Stimulated activated CD8-positive, alpha-beta memory T cell treated with anti-CD3 and anti-CD28 coated beads, Interleukin-2, amount 100 ng/mL, for 1 hour (primary cell): Measurements from ENCODE around the gene HOXB3.

Experiments
- DNase-seq, 2 donors: peaks; one replicate each; pipeline ENCODE4 v3.0.0-alpha.2; 2020; ENCODE audit warnings: low read depth in 2 of 2

Gene HOXB3

GRCh38 chr17:48597778-48598631 lies 8.0 kb upstream of the HOXB3 start:
- DNase-seq, result no peak

DNA sequence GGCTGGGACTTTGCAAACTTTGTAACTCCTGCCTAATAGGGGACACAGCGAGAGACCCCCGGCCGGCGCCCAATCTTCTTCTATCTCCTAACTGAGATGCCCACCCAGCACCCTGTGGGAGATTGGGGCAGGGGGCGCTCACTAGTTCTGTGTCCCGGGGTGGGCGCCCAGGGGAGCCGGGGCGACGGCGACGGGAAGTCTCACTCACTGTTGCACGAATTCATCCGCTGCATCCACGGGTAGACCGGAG lies 7.4 kb upstream of the HOXB3 start:
- no peak for DNase-seq

DNA sequence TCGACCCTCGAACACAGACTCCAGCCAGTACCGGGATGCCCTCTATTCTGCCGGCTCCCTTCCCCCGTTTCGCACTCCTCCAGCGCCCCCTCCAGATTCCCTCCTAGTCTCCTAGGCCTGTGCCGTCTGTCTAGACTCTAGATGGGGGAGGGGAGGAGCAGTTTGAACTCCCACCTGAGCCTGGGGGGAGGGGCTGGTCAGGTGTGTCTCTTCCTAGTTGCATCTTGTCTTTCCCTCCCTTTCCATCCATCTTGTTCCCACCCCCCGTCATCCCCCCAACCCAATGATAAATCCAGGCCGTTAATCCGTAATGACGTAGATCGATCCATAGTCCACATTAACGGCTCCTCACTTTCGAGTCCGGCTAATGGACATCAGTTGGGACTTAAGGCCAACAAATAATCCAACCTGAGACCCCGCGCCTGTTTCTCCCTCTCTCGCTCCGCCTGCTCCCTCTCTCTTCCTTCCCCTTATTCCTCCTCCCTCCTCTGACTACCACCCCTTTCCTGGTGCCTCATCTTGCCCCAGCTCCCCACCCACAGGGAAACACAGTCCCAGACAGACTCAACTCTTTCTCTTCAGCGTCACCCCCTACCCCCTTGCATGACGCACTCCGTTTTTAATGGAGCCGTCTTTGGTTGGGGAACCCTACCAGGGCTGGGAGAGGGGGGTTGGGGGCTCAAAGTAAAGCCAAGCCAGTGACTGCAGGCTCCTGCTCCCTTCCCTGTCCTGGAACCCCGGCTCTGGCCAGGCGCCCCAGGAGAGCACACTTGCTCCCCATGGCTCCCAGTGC lies 6.9 kb upstream of the HOXB3 start:
- DNase-seq, result no peak

- no peak for DNase-seq
These were observed 6.1 kb upstream of the HOXB3 start for GRCh38 chr17:48596000-48596734.

GRCh38 chr17:48595278-48595999 lies 5.4 kb upstream of the HOXB3 start:
- no peak for DNase-seq

GRCh38 chr17:48594538-48595277 lies 4.7 kb upstream of the HOXB3 start:
- DNase-seq, result no peak

GRCh38 chr17:48593840-48594537 lies 3.9 kb upstream of the HOXB3 start:
- peak; percentile 58 to 66 for DNase-seq

GRCh38 chr17:48593126-48593829 lies 3.2 kb upstream of the HOXB3 start, which contains the start of gene HOXB5:
TSS of gene HOXB5 (minus strand) at chr17:48593779. CDS start at chr17:48593682, 97 bp downstream.
- DNase-seq, result no peak

DNA sequence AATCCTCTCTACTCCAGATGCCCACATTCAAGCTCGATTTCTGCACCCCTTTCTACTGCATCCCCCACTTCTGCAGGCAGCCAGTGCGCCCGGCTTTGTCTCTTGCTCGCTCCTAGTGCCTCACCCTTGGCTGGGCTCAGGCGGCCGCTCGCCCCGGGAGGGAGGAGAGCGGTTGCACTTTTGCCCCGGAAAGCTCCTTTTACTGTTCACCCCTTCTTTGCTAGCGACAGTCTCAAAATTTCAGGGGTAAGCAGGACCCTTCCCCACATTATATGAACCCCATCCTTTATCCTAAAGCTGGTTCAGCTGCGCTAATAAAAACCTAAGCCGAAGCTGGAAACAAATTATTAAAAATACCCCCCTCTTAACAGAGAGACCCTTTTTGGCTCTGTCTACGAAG lies 2.5 kb upstream of the HOXB3 start:
- no peak for DNase-seq

- DNase-seq, result no peak
These were observed 2.0 kb upstream of the HOXB3 start for GRCh38 chr17:48592057-48592514.

DNA sequence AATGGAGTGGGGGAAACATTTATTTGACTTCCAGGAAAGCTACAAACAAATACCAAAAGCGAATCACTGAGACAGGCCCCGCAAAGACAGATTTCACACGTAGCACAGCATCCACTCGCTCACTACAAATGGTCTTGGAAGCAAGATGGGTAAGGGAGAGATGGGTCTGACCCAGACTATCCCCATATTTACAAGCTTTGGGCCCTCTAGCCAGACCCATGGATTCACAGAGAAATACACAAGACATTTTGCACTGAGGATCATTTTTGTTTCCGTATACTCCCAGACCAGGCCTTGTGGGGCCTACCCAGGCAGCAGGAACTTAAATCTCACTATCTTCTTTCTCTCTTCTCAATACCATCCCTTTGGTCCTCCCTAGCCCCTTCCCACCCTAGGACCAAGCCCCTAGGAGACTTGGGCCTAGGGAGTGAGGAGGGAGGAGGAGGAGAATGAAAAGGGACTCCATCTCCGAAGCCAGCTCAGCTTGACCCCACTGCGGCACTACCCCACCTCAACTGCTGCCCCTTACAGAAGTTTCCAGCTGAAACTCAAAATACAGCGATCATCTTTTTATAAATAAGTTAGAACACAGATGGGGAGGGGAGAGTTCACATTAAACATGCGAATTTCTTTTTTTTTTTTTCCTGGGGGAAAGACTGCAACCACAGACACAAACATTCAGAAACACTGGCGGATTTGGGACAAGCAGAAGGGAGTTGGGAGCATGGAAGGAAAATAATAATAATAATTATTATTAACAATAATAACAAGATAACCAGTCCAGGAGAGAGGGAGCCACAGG lies 1.4 kb upstream of the HOXB3 start:
- DNase-seq, result no peak

DNA sequence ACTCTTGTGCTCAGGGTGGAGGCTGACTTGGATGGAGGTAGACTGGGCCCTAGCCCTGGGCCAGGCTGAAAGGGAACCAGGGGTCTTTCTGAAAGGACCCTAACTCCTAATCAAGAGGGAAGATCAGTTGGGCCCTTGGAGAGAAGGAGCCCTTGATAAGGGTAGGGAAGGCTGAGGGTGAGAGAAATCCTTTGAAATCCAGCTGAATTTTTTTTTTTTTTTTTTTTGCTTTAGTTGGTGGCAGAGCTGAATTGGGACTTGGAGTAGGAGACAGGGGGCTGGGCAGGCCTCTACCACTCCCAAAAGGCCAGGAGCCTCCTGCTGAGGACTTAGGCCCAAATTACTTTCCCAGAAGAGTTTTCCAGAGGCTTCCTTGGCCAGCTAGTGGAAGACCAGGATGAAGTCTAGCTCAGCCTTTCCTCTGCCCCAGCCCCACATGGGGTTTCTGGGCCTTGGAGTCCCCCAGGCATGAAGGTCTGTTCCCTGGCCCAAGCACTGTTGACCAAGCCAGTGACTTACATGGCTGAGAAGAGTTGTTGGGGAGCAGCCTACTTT lies 643 bp upstream of the HOXB3 start:
- DNase-seq, result no peak

GRCh38 chr17:48589060-48589830 lies 796 bp downstream of the HOXB3 start:
- no peak for DNase-seq

DNA sequence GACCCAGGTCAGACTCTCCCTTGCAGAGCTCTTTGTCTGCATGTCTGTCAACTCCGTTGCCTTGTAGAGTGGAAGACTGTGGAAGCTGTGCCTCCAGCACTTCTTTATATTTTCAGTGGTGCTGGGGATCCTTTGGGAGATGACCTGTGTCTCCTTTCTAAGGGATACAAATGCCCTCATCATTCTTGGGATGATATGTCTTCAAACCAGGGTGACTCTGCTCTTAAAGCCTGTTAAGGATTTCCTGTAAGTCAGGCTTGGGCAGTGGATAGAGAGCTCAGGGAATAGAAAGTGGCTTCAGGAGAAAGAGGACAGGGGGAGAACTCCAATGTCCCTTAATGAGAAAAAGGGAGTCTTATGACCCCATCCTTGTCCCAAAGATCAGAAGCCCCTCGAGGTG lies 1.5 kb downstream of the HOXB3 start:
- no peak for DNase-seq

GRCh38 chr17:48588074-48588415 lies 2.0 kb downstream of the HOXB3 start:
- no peak for DNase-seq

GRCh38 chr17:48587276-48588073 lies 2.6 kb downstream of the HOXB3 start:
- DNase-seq, result no peak
